K562 (cell line): ENCODE data around the gene MMP28. TPM values are rescaled to one million over a fixed set of nuclear protein-coding genes. Genes with fewer than 3 reads are reported as not detected.

Experiments
- ATAC-seq: fragments of 200-7000 bp; cut with Tn5 transposase; 3 replicates; pipeline ENCODE4 v1.9.1; 2020; ENCODE audit warnings: moderate library complexity
- BruUV-seq: library from RNA; stranded (reverse); fragments of 400-500 nt; replicated peaks from 2 replicates; lab custom pipeline; 2021; lab: Mats Ljungman, UMichigan
- CTCF ChIA-PET: fragments of 300-600 bp; formaldehyde crosslinking; extraction: SDS; loops from one replicate; lab custom pipeline; 2021; ENCODE audit warnings: low intra/inter-chr PET ratio; lab: Yijun Ruan, JAX
- POLR2A ChIA-PET: fragments of 300-600, 350-650 bp; sonication (Branson Sonifier 250); formaldehyde crosslinking; extraction: SDS; loops from one replicate; lab custom pipeline; 2021; ENCODE audit warnings: antibody characterized with exemption, inconsistent platforms; lab: Yijun Ruan, JAX
- DNase-seq, 4 experiments: peaks; one replicate each; pipeline versions ENCODE4 v3.0.0 to v3.0.0-alpha.2; 2011 to 2018; ENCODE audit warnings: low spot score in 3 of 4, mixed read lengths in 3 of 4; ENCODE audit errors: extremely low read depth in 1 of 4
- FAIRE-seq: peaks from 2 replicates; lab custom pipeline; 2011; peaks lifted over from hg19 to GRCh38; lab: Jason Lieb, UNC
- H2AFZ ChIP-seq: 2 replicates; pipeline ENCODE4 v1.6.0; 2011; ENCODE audit warnings: low read depth, low read length, control low read depth, inconsistent platforms
- H3K27ac ChIP-seq: fragments of 200-600 bp; 3 replicates; pipeline ENCODE4 v1.8.0; 2011; ENCODE audit warnings: low read depth, mild to moderate bottlenecking, control low read depth, inconsistent platforms, low read length, moderate library complexity, mixed read lengths; ENCODE audit errors: extremely low read depth
- H3K27me3 ChIP-seq, 2 experiments: fragments of 300-600 bp in 1 of 2; 2 replicates in 1 of 2; 3 replicates in 1 of 2; pipeline versions ENCODE4 v1.6.0 to v1.8.0; 2011; ENCODE audit warnings: inconsistent platforms in 2 of 2, low read length in 2 of 2, mild to moderate bottlenecking in 1 of 2, mixed read lengths in 1 of 2, moderate library complexity in 1 of 2; ENCODE audit not compliant: control insufficient read depth in 2 of 2, insufficient read depth in 2 of 2
- H3K36me3 ChIP-seq: fragments of 300-600 bp; 3 replicates; pipeline ENCODE4 v1.8.0; 2011; ENCODE audit warnings: mild to moderate bottlenecking, low read length, inconsistent platforms; ENCODE audit not compliant: control insufficient read depth, insufficient read depth
- H3K4me1 ChIP-seq, 2 experiments: fragments of 200-600 bp in 1 of 2; replicated peaks in 1 of 2; 2 replicates in 1 of 2; 3 replicates in 1 of 2; pipeline versions ENCODE4 v1.5.1 to v1.8.0; 2011; ENCODE audit warnings: inconsistent platforms in 2 of 2, low read length in 2 of 2, mild to moderate bottlenecking in 1 of 2, mixed read lengths in 1 of 2, moderate library complexity in 1 of 2; ENCODE audit not compliant: control insufficient read depth in 2 of 2, insufficient read depth in 2 of 2
- H3K4me2 ChIP-seq: 2 replicates; pipeline ENCODE4 v1.6.1; 2011; ENCODE audit warnings: low read length, control low read depth, inconsistent platforms, mixed read lengths; ENCODE audit not compliant: insufficient read depth
- H3K4me3 ChIP-seq: fragments of 200-600 bp; sonication (generic), shearing (Covaris generic); 2 replicates; pipeline ENCODE4 v1.5.1; 2016; ENCODE audit warnings: control low read depth, inconsistent platforms
- H3K79me2 ChIP-seq: fragments of 200-600 bp; 3 replicates; pipeline ENCODE4 v1.8.0; 2011; ENCODE audit warnings: low read length, inconsistent platforms; ENCODE audit not compliant: control insufficient read depth, insufficient read depth
- H3K9ac ChIP-seq, 2 experiments: 2 replicates each; pipeline versions ENCODE4 v1.6.0 to v1.6.1; 2011; ENCODE audit warnings: low read depth in 2 of 2, low read length in 2 of 2, control low read depth in 1 of 2, inconsistent platforms in 1 of 2, mild to moderate bottlenecking in 1 of 2, mixed read lengths in 1 of 2; ENCODE audit not compliant: insufficient read depth in 1 of 2
- H3K9me1 ChIP-seq: one replicate; pipeline ENCODE4 v1.6.0; 2011; ENCODE audit warnings: inconsistent platforms, mild to moderate bottlenecking, low read length, moderate library complexity; ENCODE audit not compliant: control insufficient read depth, insufficient read depth
- H3K9me3 ChIP-seq: replicated peaks from 2 replicates; pipeline ENCODE4 v1.5.1; 2011; ENCODE audit warnings: low read depth, low read length, inconsistent platforms; ENCODE audit not compliant: control insufficient read depth, insufficient read depth
- H4K20me1 ChIP-seq: replicated peaks from 2 replicates; pipeline ENCODE4 v1.6.1; 2011; ENCODE audit warnings: low read length, inconsistent platforms, mixed read lengths; ENCODE audit not compliant: control insufficient read depth, insufficient read depth
- POLR2A ChIP-seq: fragments of 450-650 bp; conservative IDR thresholded peaks from 2 replicates; pipeline ENCODE4 v1.6.1; 2016
- POLR2AphosphoS2 ChIP-seq: IDR thresholded peaks from 2 replicates; pipeline ENCODE4 v1.6.1; 2012; ENCODE audit warnings: low read length, improper control_type of control experiment
- SUPT5H ChIP-seq: fragments of 450-650 bp; IDR thresholded peaks from 2 replicates; pipeline ENCODE4 v1.6.1; 2016
- ZFP1 ChIP-seq: fragments of 450-650 bp; formaldehyde crosslinking; IDR thresholded peaks from 2 replicates; pipeline ENCODE4 v1.4.0; 2020; ENCODE audit warnings: mild to moderate bottlenecking, mixed read lengths
- ZNF316 ChIP-seq: fragments of 450-650 bp; IDR thresholded peaks from 2 replicates; pipeline ENCODE4 v1.6.1; 2016
- WGBS: fragments of 100-300 bp; shearing (Covaris generic); methylation state at CpG from one replicate; pipeline ENCODE4 v1.1.6; 2016; ENCODE audit warnings: low coverage, mixed read lengths; ENCODE audit not compliant: insufficient coverage; ENCODE audit errors: missing lambda C conversion rate; 5-methylcytosine and 5-hydroxymethylcytosine counted together
- in situ Hi-C: fragments of 300-500 bp; cut with MboI; formaldehyde crosslinking; loops from 4 replicates; pipeline ENCODE4 v1.15.0; 2018; ENCODE audit warnings: inconsistent platforms, mixed read lengths
- intact Hi-C: fragments of 100-400 bp; cut with micrococcal nuclease; formaldehyde crosslinking; loops from 2 replicates; pipeline ENCODE4 v1.14.2; 2022
- polyA plus RNA-seq, 8 experiments: library from polyadenylated mRNA; depleted of rRNA in 4 of 8; stranded (reverse) in 5 of 8; unstranded in 3 of 8; fragments of >200 nt; fragmentation: Nextera tagmentation in 2 of 8; fragmentation: Illumina TruSeq in 1 of 8; extraction: Ambion mirVana in 2 of 8; extraction: Trizol in 1 of 8; gene quantifications; 2 replicates each; pipeline versions ENCODE4 v1.2.1 to v1.2.3, GENCODE V29; 2011 to 2014; ENCODE audit warnings: inconsistent platforms in 1 of 8, missing spikeins in 1 of 8
- total RNA-seq, 7 experiments: library from RNA; depleted of rRNA in 6 of 7; stranded (reverse); fragments of >200 nt in 6 of 7; fragmentation: Illumina TruSeq in 2 of 7; extraction: Trizol in 2 of 7; gene quantifications; 2 replicates each; pipeline versions ENCODE4 v1.2.1 to v1.2.3, GENCODE V29; 2011 to 2021; ENCODE audit warnings: low replicate concordance in 1 of 7

Gene MMP28
- total and polyA plus RNA-seq, 9 of the 15 experiments (the other 6 are each of a cell fraction or from before 2014, with no cell fraction given) = not detected

DNA sequence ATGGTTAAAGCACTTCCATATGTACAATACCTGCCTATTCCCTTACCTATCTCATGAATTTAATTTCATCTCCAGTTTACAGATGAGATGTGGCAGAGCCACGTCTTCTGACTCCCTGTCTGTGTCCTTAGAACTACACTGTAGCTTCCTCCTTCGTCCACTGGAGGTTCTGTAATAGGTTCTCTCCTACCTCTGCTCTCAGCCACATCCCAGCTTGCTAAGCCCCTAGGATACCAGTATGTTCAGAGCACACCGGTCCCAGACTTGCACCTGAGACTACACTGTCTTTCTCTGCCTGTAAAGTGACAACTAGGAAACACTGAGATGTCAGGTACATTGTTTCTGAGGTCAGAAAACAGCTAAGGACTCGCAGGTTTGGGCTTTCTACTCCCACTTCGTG is 67.8 kb downstream of the MMP28 start:
- Histone ChIP-seq H3K27ac (no peak overlapping the region), H3K9ac (no peak overlapping the region), H3K9me1 (no peaks in the 10 kb centered on the region)
- BruUV-seq = no TSS peak
- TF ChIP-seq ZNF316 (no peak), POLR2A (0 out of 2 replicates have a peak, but pooled peaks have one; percentile 27)
- TF ChIP-seq, all 486 proteins: peak for 1
- Histone ChIP-seq H3K27me3 (peaks cover 4 to 7% of the 10 kb centered on the region in 2 experiments; a peak in 3 of 5 replicates), H3K4me2 (no peak overlapping the region), H3K4me3 (no peak overlapping the region), H3K9me3 (no peaks in the 10 kb centered on the region), H3K36me3 (peaks cover 47% of the 10 kb centered on the region), H2AFZ (no peak overlapping the region), H3K4me1 (peaks cover 3 to 12% of the 10 kb centered on the region in 2 experiments; a peak in 3 of 5 replicates), H4K20me1 (no peaks in the 10 kb centered on the region; the same call in 1 of the 2 replicates), H3K79me2 (no peaks in the 10 kb centered on the region)
- FAIRE-seq (no peak), DNase-seq (no peak), ATAC-seq (peak; percentile 30)
- ChIA-PET CTCF (no interaction called here), POLR2A (interaction anchor here (0.5 to 1.2 kb wide), 4 partner anchors 12 to 177 kb away, joined by 3 read pairs; no protein-coding TSS in a partner anchor)
- in situ Hi-C loops (loop anchor here (25.0 kb wide), 1 partner anchor 1290 kb away; no protein-coding TSS in a partner anchor), intact Hi-C loops (no loop called here)
- 63% methylated on average over 5 of the region's 5 CpGs for WGBS

DNA sequence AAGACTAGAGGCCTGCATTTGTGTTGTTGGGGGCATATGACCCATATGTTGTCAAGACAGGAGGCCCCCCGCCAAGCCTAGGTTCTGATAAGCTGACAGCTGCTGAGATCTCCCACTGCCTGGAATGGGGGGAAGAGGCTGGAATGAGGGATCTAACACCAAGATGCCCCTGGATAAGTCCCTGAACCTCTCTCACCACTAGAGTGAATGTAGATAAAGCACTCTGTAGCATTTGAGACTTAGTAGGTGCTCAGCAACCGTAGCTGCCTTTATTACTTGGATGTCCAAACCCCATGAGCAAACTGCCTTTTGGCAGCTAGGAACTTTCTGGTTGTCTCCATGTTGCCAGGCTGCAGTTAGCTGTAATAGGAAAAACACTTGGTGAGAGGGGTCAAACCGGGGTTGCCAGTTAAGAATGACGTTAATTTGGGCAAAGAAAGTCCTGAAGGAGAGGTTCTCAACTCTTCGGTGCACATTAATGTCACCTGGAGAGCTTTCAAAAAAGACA is 68.4 kb downstream of the MMP28 start:
- Histone ChIP-seq H3K4me1 (peaks cover 3 to 9% of the 10 kb centered on the region in 2 experiments; a peak in 3 of 5 replicates), H3K4me2 (no peak overlapping the region), H3K36me3 (peaks cover 54% of the 10 kb centered on the region), H4K20me1 (no peaks in the 10 kb centered on the region; the same call in 1 of the 2 replicates), H3K9me1 (no peaks in the 10 kb centered on the region), H3K27ac (no peak overlapping the region), H3K27me3 (peaks cover under 1 to 1% of the 10 kb centered on the region in 2 experiments; a peak in 3 of 5 replicates), H3K79me2 (no peaks in the 10 kb centered on the region), H3K9ac (no peak overlapping the region), H3K4me3 (no peak overlapping the region), H2AFZ (no peak overlapping the region), H3K9me3 (no peaks in the 10 kb centered on the region)
- FAIRE-seq = no peak
- BruUV-seq = no TSS peak
- TF ChIP-seq ZFP1 (no peak), POLR2AphosphoS2 (0 out of 2 replicates have a peak, but pooled peaks have one; percentile 6), SUPT5H (0 out of 2 replicates have a peak, but pooled peaks have one; percentile 30)
- no peak for ATAC-seq
- intact Hi-C loops = no loop called here
- ChIA-PET POLR2A (interaction anchor here (0.6 to 1.0 kb wide), 3 partner anchors 21 to 126 kb away, joined by 3 to 4 read pairs (median 3); no protein-coding TSS in a partner anchor), CTCF (no interaction called here)
- in situ Hi-C loops = loop anchor here (25.0 kb wide), 1 partner anchor 1290 kb away; no protein-coding TSS in a partner anchor
- WGBS = 69% methylated on average over 5 of the region's 5 CpGs
- no peak for DNase-seq
